Stimulated activated CD4-positive, alpha-beta T cell treated with anti-CD3 and anti-CD28 coated beads, Interleukin-2, amount 100 ng/mL, for 48 hours (primary cell): ENCODE results near the gene PML.

Experiments used
- DNase-seq, 2 donors: peaks; one replicate each; pipeline ENCODE4 v3.0.0-alpha.2; 2020

The PML gene

GRCh38 chr15:74013374-74013894 lies 18.9 kb downstream of the PML start:
- no peak for DNase-seq

- DNase-seq = no peak
These were observed 25.2 kb downstream of the PML start for GRCh38 chr15:74019734-74020133.

GRCh38 chr15:74022706-74023470 lies 28.4 kb downstream of the PML start:
- no peak for DNase-seq

GRCh38 chr15:74024687-74025086 lies 30.2 kb downstream of the PML start:
- no peak for DNase-seq

GRCh38 chr15:74025436-74025835 lies 30.9 kb downstream of the PML start:
- no peak for DNase-seq

GRCh38 chr15:74027688-74028087 lies 33.2 kb downstream of the PML start:
- no peak for DNase-seq

- no peak for DNase-seq
These were observed 34.1 kb downstream of the PML start for GRCh38 chr15:74028646-74029045.

- DNase-seq = no peak
These were observed 37.5 kb downstream of the PML start for GRCh38 chr15:74032046-74032445.

- no peak for DNase-seq
These were observed 38.4 kb downstream of the PML start for GRCh38 chr15:74032606-74033561.

- no peak for DNase-seq
These were observed 39.8 kb downstream of the PML start for GRCh38 chr15:74034206-74034755.

GRCh38 chr15:74035121-74036017 lies 40.9 kb downstream of the PML start:
- DNase-seq = no peak

- no peak for DNase-seq
These were observed 42.0 kb downstream of the PML start for GRCh38 chr15:74036271-74037170.

- DNase-seq = no peak
These were observed 42.9 kb downstream of the PML start for GRCh38 chr15:74037171-74038117.

- no peak for DNase-seq
These were observed 44.5 kb downstream of the PML start for GRCh38 chr15:74038707-74039655.

GRCh38 chr15:74039656-74040010 lies 45.1 kb downstream of the PML start:
- no peak for DNase-seq

GRCh38 chr15:74040109-74040850 lies 45.8 kb downstream of the PML start:
- DNase-seq = no peak

GRCh38 chr15:74041311-74041756 lies 46.8 kb downstream of the PML start:
- DNase-seq = no peak
